ENCODE data around the gene STAC3. TPM values are rescaled to one million over a fixed set of nuclear protein-coding genes. Genes with fewer than 3 reads are reported as not detected.

Gene STAC3
- total and polyA plus RNA-seq, 2 experiments from 2014 or later, result 0.48 to 3.0 TPM

DNA sequence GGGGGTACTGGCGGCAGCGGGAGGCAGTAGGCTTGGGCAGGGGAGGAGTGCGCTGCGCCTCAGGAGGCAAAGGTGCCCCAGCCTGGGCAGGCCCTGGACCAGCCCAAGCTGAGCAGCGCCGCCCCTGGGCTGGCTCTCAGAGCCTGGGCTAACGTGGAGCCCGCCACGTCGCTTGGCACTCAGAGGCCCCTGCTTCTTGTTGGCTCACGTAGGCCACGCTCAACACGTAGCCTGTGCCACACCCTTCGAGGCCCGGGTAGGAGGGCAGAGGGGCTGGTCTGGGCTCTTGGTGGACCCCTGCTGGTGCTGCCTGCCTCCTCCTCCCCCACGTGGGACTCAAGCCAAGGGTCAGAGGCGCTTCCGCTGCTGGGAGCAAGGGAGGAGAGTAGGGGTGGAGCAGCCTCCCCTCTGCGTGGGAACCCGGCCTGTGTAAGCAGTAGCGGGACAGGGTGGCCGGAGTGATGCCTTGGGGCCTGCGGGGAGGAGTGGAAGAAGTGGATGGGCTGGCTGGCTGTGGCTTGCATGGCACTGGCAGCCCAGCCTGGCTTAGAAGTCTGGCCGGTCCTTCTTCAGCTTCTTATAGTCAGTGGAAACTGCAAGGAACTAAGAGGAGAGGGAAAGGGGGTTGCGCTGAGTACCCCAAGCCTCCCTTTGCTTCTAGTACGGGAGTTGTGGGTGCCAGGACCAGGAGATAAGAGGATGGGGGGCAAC lies 15.8 kb downstream of the STAC3 start:
- H3K4me3 ChIP-seq, result no peak overlapping the region
- Mint-ChIP-seq H3K4me3 (peak overlapping the region; percentile 33; the same call in 2 of the 3 replicates), H3K36me3 (ENCODE audit: low read depth) (peaks cover 51% of the 10 kb centered on the region), H3K9me3 (no peaks in the 10 kb centered on the region; the same call in 2 of the 3 replicates), H3K27ac (no peak overlapping the region), H3K27me3 (ENCODE audit: insufficient read depth, low read depth, poor library complexity) (peaks cover 78% of the 10 kb centered on the region), H3K4me1 (peaks cover 72% of the 10 kb centered on the region)
- H3K4me2 ChIP-seq, result peak overlapping the region; percentile 99; the same call in 1 of the 2 replicates
- no peak overlapping the region for H2AFZ ChIP-seq
- TF ChIP-seq EZH2 (IDR thresholded peaks at IDR 0.05; ENCODE audit: low read depth, unreplicated experiment), result no peak
- peak; percentile 74; the same call in 1 of the 2 replicates for TF ChIP-seq POLR2AphosphoS5 (IDR thresholded peaks at IDR 0.05; ENCODE audit: low read depth)
- no peak for TF ChIP-seq STAT1 (IDR thresholded peaks at IDR 0.05; ENCODE audit: unreplicated experiment)
- TF ChIP-seq, protein P1, sequence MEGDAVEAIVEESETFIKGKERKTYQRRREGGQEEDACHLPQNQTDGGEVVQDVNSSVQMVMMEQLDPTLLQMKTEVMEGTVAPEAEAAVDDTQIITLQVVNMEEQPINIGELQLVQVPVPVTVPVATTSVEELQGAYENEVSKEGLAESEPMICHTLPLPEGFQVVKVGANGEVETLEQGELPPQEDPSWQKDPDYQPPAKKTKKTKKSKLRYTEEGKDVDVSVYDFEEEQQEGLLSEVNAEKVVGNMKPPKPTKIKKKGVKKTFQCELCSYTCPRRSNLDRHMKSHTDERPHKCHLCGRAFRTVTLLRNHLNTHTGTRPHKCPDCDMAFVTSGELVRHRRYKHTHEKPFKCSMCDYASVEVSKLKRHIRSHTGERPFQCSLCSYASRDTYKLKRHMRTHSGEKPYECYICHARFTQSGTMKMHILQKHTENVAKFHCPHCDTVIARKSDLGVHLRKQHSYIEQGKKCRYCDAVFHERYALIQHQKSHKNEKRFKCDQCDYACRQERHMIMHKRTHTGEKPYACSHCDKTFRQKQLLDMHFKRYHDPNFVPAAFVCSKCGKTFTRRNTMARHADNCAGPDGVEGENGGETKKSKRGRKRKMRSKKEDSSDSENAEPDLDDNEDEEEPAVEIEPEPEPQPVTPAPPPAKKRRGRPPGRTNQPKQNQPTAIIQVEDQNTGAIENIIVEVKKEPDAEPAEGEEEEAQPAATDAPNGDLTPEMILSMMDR (conservative IDR thresholded peaks at IDR 0.05; ENCODE audit: low read depth in 2 of 2), result peak in 1 of 2 experiments; percentile 22; a peak in 2 of 4 replicates
- no peak for TF ChIP-seq ZNF331 (CRISPR knock-in tag; IDR thresholded peaks at IDR 0.05; ENCODE audit: low read depth)
- peak; percentile 8 for ATAC-seq
- peak; percentile 78 for DNase-seq (ENCODE audit: low spot score)
- H3F3A ChIP-seq (replicated peaks; ENCODE audit: low read depth), result peaks cover 51% of the 10 kb centered on the region
- H3K79me2 ChIP-seq (replicated peaks; ENCODE audit: insufficient read depth), result peaks cover 20% of the 10 kb centered on the region
- peaks cover 66% of the 10 kb centered on the region for H3K27me3 ChIP-seq (ENCODE audit: insufficient read depth)
- no peaks in the 10 kb centered on the region for H3K9me2 ChIP-seq (ENCODE audit: insufficient read depth)
- peaks cover 26% of the 10 kb centered on the region for H3K36me3 ChIP-seq (ENCODE audit: insufficient read depth)
- no peak overlapping the region for H3K27ac ChIP-seq (ENCODE audit: low read depth)
- H3K4me1 ChIP-seq (ENCODE audit: insufficient read depth), result peaks cover 49% of the 10 kb centered on the region
- H4K20me1 ChIP-seq (replicated peaks; ENCODE audit: insufficient read depth), result peaks cover 34% of the 10 kb centered on the region

DNA sequence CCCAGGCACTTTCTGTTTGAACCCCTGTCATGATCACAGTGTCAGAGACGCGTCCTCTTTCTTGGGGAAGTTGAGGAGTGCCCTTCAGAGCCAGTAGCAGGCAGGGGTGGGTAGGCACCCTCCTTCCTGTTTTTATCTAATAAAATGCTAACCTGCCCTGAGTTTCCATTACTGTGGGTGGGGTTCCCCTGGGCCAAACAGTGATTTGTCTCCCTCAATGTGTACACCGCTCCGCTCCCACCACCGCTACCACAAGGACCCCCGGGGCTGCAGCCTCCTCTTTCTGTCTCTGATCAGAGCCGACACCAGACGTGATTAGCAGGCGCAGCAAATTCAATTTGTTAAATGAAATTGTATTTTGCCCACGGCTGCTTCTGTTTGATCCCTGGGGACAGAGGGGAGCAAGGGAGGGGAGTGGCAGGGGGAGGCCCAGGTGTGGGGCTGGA lies 16.4 kb downstream of the STAC3 start:
- H3K4me3 ChIP-seq, result no peak overlapping the region
- H3K79me2 ChIP-seq (replicated peaks; ENCODE audit: insufficient read depth), result peaks cover 25% of the 10 kb centered on the region
- peaks cover 70% of the 10 kb centered on the region for H3K4me1 Mint-ChIP-seq
- H3K36me3 ChIP-seq (ENCODE audit: insufficient read depth), result peaks cover 26% of the 10 kb centered on the region
- H3K4me3 Mint-ChIP-seq, result peak overlapping the region; percentile 50; the same call in 1 of the 3 replicates
- peaks cover 57% of the 10 kb centered on the region for H3K36me3 Mint-ChIP-seq (ENCODE audit: low read depth)
- no peak overlapping the region for H2AFZ ChIP-seq
- H3K27me3 ChIP-seq (ENCODE audit: insufficient read depth), result peaks cover 60% of the 10 kb centered on the region
- no peak overlapping the region for H3K27ac Mint-ChIP-seq
- ATAC-seq (no peak), DNase-seq (ENCODE audit: low spot score) (no peak)
- H4K20me1 ChIP-seq (replicated peaks; ENCODE audit: insufficient read depth), result peaks cover 34% of the 10 kb centered on the region
- peaks cover 51% of the 10 kb centered on the region for H3F3A ChIP-seq (replicated peaks; ENCODE audit: low read depth)
- peaks cover 46% of the 10 kb centered on the region for H3K4me1 ChIP-seq (ENCODE audit: insufficient read depth)
- no peak overlapping the region for H3K27ac ChIP-seq (ENCODE audit: low read depth)
- H3K9me2 ChIP-seq (ENCODE audit: insufficient read depth), result no peaks in the 10 kb centered on the region
- peaks cover 74% of the 10 kb centered on the region for H3K27me3 Mint-ChIP-seq (ENCODE audit: insufficient read depth, low read depth, poor library complexity)
- H3K4me2 ChIP-seq, result peak overlapping the region; percentile 99; the same call in 1 of the 2 replicates
- H3K9me3 Mint-ChIP-seq, result no peaks in the 10 kb centered on the region; the same call in 2 of the 3 replicates
- TF ChIP-seq ZNF331 (CRISPR knock-in tag; IDR thresholded peaks at IDR 0.05; ENCODE audit: low read depth), result no peak
- no peak for TF ChIP-seq EZH2 (IDR thresholded peaks at IDR 0.05; ENCODE audit: low read depth, unreplicated experiment)
- TF ChIP-seq, protein P2, sequence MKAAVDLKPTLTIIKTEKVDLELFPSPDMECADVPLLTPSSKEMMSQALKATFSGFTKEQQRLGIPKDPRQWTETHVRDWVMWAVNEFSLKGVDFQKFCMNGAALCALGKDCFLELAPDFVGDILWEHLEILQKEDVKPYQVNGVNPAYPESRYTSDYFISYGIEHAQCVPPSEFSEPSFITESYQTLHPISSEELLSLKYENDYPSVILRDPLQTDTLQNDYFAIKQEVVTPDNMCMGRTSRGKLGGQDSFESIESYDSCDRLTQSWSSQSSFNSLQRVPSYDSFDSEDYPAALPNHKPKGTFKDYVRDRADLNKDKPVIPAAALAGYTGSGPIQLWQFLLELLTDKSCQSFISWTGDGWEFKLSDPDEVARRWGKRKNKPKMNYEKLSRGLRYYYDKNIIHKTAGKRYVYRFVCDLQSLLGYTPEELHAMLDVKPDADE (IDR thresholded peaks at IDR 0.05), result no peak
- no peak for TF ChIP-seq ZNF114 (CRISPR knock-in tag; IDR thresholded peaks at IDR 0.05)
- TF ChIP-seq JUNB (IDR thresholded peaks at IDR 0.05; ENCODE audit: unreplicated experiment), result no peak
- TF ChIP-seq CREB1 (CRISPR knock-in tag; IDR thresholded peaks at IDR 0.05; ENCODE audit: low read depth), result no peak
- no peak for TF ChIP-seq NANOG (IDR thresholded peaks at IDR 0.05; ENCODE audit: borderline replicate concordance)
- TF ChIP-seq STAT1 (IDR thresholded peaks at IDR 0.05; ENCODE audit: unreplicated experiment), result no peak
- no peak for TF ChIP-seq POLR2AphosphoS5 (IDR thresholded peaks at IDR 0.05; ENCODE audit: low read depth)
- TF ChIP-seq, protein P1 (conservative IDR thresholded peaks at IDR 0.05; ENCODE audit: low read depth in 2 of 2), result no peak

All from GM23338 (cell line).